Stimulated activated CD4-positive, alpha-beta T cell treated with anti-CD3 and anti-CD28 coated beads, Interleukin-4, amount 100 ng/mL, for 24 hours (primary cell): ENCODE results near the gene SLC24A4.
"Not testable (repeated sequence)": the region's sequence is repeated elsewhere in the genome, so short reads cannot be mapped to it uniquely, and the experiment has no call there.

ENCODE experiments used
- DNase-seq: peaks from one replicate; pipeline ENCODE4 v3.0.0-alpha.2; 2020

The SLC24A4 gene

GRCh38 chr14:92528486-92529100, 205.6 kb downstream of the SLC24A4 start:
- no peak for DNase-seq

- no peak for DNase-seq
These were observed 206.9 kb downstream of the SLC24A4 start for GRCh38 chr14:92529903-92530302.

GRCh38 chr14:92531106-92531873, 208.3 kb downstream of the SLC24A4 start:
- DNase-seq = peak; percentile 45

GRCh38 chr14:92532490-92533163, 209.7 kb downstream of the SLC24A4 start:
- no peak for DNase-seq

- no peak for DNase-seq
These were observed 212.1 kb downstream of the SLC24A4 start for GRCh38 chr14:92534932-92535643.

GRCh38 chr14:92536231-92536630, 213.3 kb downstream of the SLC24A4 start:
- not testable (repeated sequence) for DNase-seq

GRCh38 chr14:92538412-92538985, 215.5 kb downstream of the SLC24A4 start:
- no peak for DNase-seq

GRCh38 chr14:92539419-92539818, 216.5 kb downstream of the SLC24A4 start:
- DNase-seq = no peak

GRCh38 chr14:92539875-92540274, 216.9 kb downstream of the SLC24A4 start:
- DNase-seq = no peak

GRCh38 chr14:92540472-92541048, 217.6 kb downstream of the SLC24A4 start:
- DNase-seq = no peak

GRCh38 chr14:92542766-92543554, 220.0 kb downstream of the SLC24A4 start:
- no peak for DNase-seq

- no peak for DNase-seq
These were observed 221.2 kb downstream of the SLC24A4 start for GRCh38 chr14:92544051-92544720.

GRCh38 chr14:92546347-92547053, 223.5 kb downstream of the SLC24A4 start:
- DNase-seq = no peak

- DNase-seq = no peak
These were observed 226.3 kb downstream of the SLC24A4 start for GRCh38 chr14:92549105-92549858.

GRCh38 chr14:92549859-92550230, 226.9 kb downstream of the SLC24A4 start:
- DNase-seq = no peak
